Stimulated activated CD4-positive, alpha-beta T cell treated with anti-CD3 and anti-CD28 coated beads, TNF-alpha, amount 100 ng/mL, for 1 hour (primary cell): ENCODE results near the gene SOX1.

Experiments used
- DNase-seq, 3 donors: peaks; one replicate each; pipeline ENCODE4 v3.0.0-alpha.2; 2020; ENCODE audit warnings: low read depth in 3 of 3, low spot score in 1 of 3

The SOX1 gene

GRCh38 chr13:112071723-112072533 is 5.0 kb downstream of the SOX1 start:
- no peak for DNase-seq

- DNase-seq: no peak
These were observed 5.7 kb downstream of the SOX1 start for GRCh38 chr13:112072534-112073244.

- no peak for DNase-seq
These were observed 6.5 kb downstream of the SOX1 start for GRCh38 chr13:112073245-112074138.

- no peak for DNase-seq
These were observed 7.4 kb downstream of the SOX1 start for GRCh38 chr13:112074139-112074865.

GRCh38 chr13:112077729-112078128 is 10.8 kb downstream of the SOX1 start:
- DNase-seq: no peak

GRCh38 chr13:112078216-112078615 is 11.3 kb downstream of the SOX1 start:
- DNase-seq: no peak

GRCh38 chr13:112078879-112079531 is 12.1 kb downstream of the SOX1 start:
- DNase-seq: no peak

- no peak for DNase-seq
These were observed 12.7 kb downstream of the SOX1 start for GRCh38 chr13:112079696-112080095.

- DNase-seq: no peak
These were observed 17.0 kb downstream of the SOX1 start for GRCh38 chr13:112083971-112084370.

GRCh38 chr13:112092453-112092852 is 25.5 kb downstream of the SOX1 start:
- DNase-seq: no peak

- DNase-seq: no peak
These were observed 28.4 kb downstream of the SOX1 start for GRCh38 chr13:112095354-112095753.

- DNase-seq: no peak
These were observed 30.0 kb downstream of the SOX1 start for GRCh38 chr13:112096959-112097358.

GRCh38 chr13:112097770-112098169 is 30.8 kb downstream of the SOX1 start:
- no peak for DNase-seq

- DNase-seq: no peak
These were observed 31.8 kb downstream of the SOX1 start for GRCh38 chr13:112098699-112099098.

GRCh38 chr13:112101360-112101930 is 34.5 kb downstream of the SOX1 start:
- no peak for DNase-seq

GRCh38 chr13:112102243-112102642 is 35.3 kb downstream of the SOX1 start:
- no peak for DNase-seq

GRCh38 chr13:112103260-112103838 is 36.4 kb downstream of the SOX1 start:
- DNase-seq: no peak

GRCh38 chr13:112103961-112104880 is 37.3 kb downstream of the SOX1 start:
- no peak for DNase-seq

- DNase-seq: no peak
These were observed 37.9 kb downstream of the SOX1 start for GRCh38 chr13:112104881-112105234.
